HG03558 (cell line): ENCODE measurements around the gene IRS1.

Experiments used
- ATAC-seq: cut with Tn5 transposase; IDR thresholded peaks from one replicate; pipeline ENCODE4 v1.9.1; 2021; ENCODE audit warnings: moderate number of reproducible peaks; ENCODE audit not compliant: unreplicated experiment; ENCODE audit errors: extremely low read depth

The IRS1 gene

GRCh38 chr2:226793646-226794045 lies 6.0 kb downstream of the IRS1 start:
- ATAC-seq = no peak

- no peak for ATAC-seq
Observed at GRCh38 chr2:226792155-226792881, 7.3 kb downstream of the IRS1 start.

- ATAC-seq = peak; percentile 96
Observed at GRCh38 chr2:226791487-226792081, 8.0 kb downstream of the IRS1 start.

- peak; percentile 36 for ATAC-seq
Observed at GRCh38 chr2:226791056-226791486, 8.5 kb downstream of the IRS1 start.

- no peak for ATAC-seq
Observed at GRCh38 chr2:226790431-226790830, 9.2 kb downstream of the IRS1 start.

GRCh38 chr2:226790011-226790410 lies 9.6 kb downstream of the IRS1 start:
- ATAC-seq = no peak

GRCh38 chr2:226788881-226789490 lies 10.6 kb downstream of the IRS1 start:
- no peak for ATAC-seq

GRCh38 chr2:226788064-226788463 lies 11.6 kb downstream of the IRS1 start:
- no peak for ATAC-seq

- ATAC-seq = no peak
Observed at GRCh38 chr2:226783885-226784284, 15.7 kb downstream of the IRS1 start.

GRCh38 chr2:226782092-226782713 lies 17.4 kb downstream of the IRS1 start:
- no peak for ATAC-seq

- ATAC-seq = no peak
Observed at GRCh38 chr2:226780431-226780830, 19.2 kb downstream of the IRS1 start.

GRCh38 chr2:226777611-226778010 lies 22.0 kb downstream of the IRS1 start:
- no peak for ATAC-seq

- no peak for ATAC-seq
Observed at GRCh38 chr2:226776104-226776503, 23.5 kb downstream of the IRS1 start.

GRCh38 chr2:226775032-226775509 lies 24.5 kb downstream of the IRS1 start:
- ATAC-seq = no peak

GRCh38 chr2:226773291-226773690 lies 26.3 kb downstream of the IRS1 start:
- peak; percentile 9 for ATAC-seq

- peak; percentile 98 for ATAC-seq
Observed at GRCh38 chr2:226772389-226773179, 27.0 kb downstream of the IRS1 start.

GRCh38 chr2:226771067-226771466 lies 28.6 kb downstream of the IRS1 start:
- no peak for ATAC-seq

GRCh38 chr2:226767056-226767813 lies 32.4 kb downstream of the IRS1 start:
- ATAC-seq = no peak

GRCh38 chr2:226766352-226767055 lies 33.1 kb downstream of the IRS1 start:
- ATAC-seq = no peak
